ENCODE results near the gene MACROD2. TPM values are rescaled to one million over a fixed set of nuclear protein-coding genes. Genes with fewer than 3 reads are reported as not detected.
"Not testable (repeated sequence)": the region's sequence is repeated elsewhere in the genome, so short reads cannot be mapped to it uniquely, and the experiment has no call there.

Gene MACROD2
- total RNA-seq, 1 experiment from 2014 or later = 1.3 TPM

GRCh38 chr20:15965165-15965564 is 1969.8 kb downstream of the MACROD2 start:
- no peak for DNase-seq (ENCODE audit: low read depth, low spot score)
- in situ Hi-C loops (cut with HindIII; ENCODE audit: low pct_unique_long_range_greater_than_20kb, low sequenced_read_pairs) = no loop called here

GRCh38 chr20:15967334-15967733 is 1972.0 kb downstream of the MACROD2 start:
- in situ Hi-C loops (cut with HindIII; ENCODE audit: low pct_unique_long_range_greater_than_20kb, low sequenced_read_pairs) = no loop called here
- no peak for DNase-seq (ENCODE audit: low read depth, low spot score)

- in situ Hi-C loops (cut with HindIII; ENCODE audit: low pct_unique_long_range_greater_than_20kb, low sequenced_read_pairs) = no loop called here
- no peak for DNase-seq (ENCODE audit: low read depth, low spot score)
These were observed 1980.9 kb downstream of the MACROD2 start for GRCh38 chr20:15976047-15976736.

- in situ Hi-C loops (cut with HindIII; ENCODE audit: low pct_unique_long_range_greater_than_20kb, low sequenced_read_pairs) = no loop called here
- DNase-seq (ENCODE audit: low read depth, low spot score) = no peak
These were observed 1981.7 kb downstream of the MACROD2 start for GRCh38 chr20:15977026-15977425.

- in situ Hi-C loops (cut with HindIII; ENCODE audit: low pct_unique_long_range_greater_than_20kb, low sequenced_read_pairs) = no loop called here
- DNase-seq (ENCODE audit: low read depth, low spot score) = no peak
These were observed 1982.4 kb downstream of the MACROD2 start for GRCh38 chr20:15977758-15978157.

GRCh38 chr20:15985494-15986368 is 1990.4 kb downstream of the MACROD2 start:
- DNase-seq (ENCODE audit: low read depth, low spot score); in situ Hi-C loops (cut with HindIII; ENCODE audit: low pct_unique_long_range_greater_than_20kb, low sequenced_read_pairs): not testable (repeated sequence)

GRCh38 chr20:15986690-15987089 is 1991.4 kb downstream of the MACROD2 start:
- in situ Hi-C loops (cut with HindIII; ENCODE audit: low pct_unique_long_range_greater_than_20kb, low sequenced_read_pairs) = no loop called here
- no peak for DNase-seq (ENCODE audit: low read depth, low spot score)

- DNase-seq (ENCODE audit: low read depth, low spot score) = no peak
- in situ Hi-C loops (cut with HindIII; ENCODE audit: low pct_unique_long_range_greater_than_20kb, low sequenced_read_pairs) = no loop called here
These were observed 1996.0 kb downstream of the MACROD2 start for GRCh38 chr20:15991279-15991678.

GRCh38 chr20:15992564-15992963 is 1997.2 kb downstream of the MACROD2 start:
- DNase-seq (ENCODE audit: low read depth, low spot score) = peak; percentile 43

GRCh38 chr20:16000112-16000511 is 2004.8 kb downstream of the MACROD2 start:
- in situ Hi-C loops (cut with HindIII; ENCODE audit: low pct_unique_long_range_greater_than_20kb, low sequenced_read_pairs) = no loop called here
- no peak for DNase-seq (ENCODE audit: low read depth, low spot score)

More at GRCh38 chr20:15992564-15992963, 1997.2 kb downstream of the MACROD2 start:
- in situ Hi-C loops (cut with HindIII; ENCODE audit: low pct_unique_long_range_greater_than_20kb, low sequenced_read_pairs) = no loop called here

GRCh38 chr20:16001286-16001685 is 2006.0 kb downstream of the MACROD2 start:
- no peak for DNase-seq (ENCODE audit: low read depth, low spot score)
- in situ Hi-C loops (cut with HindIII; ENCODE audit: low pct_unique_long_range_greater_than_20kb, low sequenced_read_pairs) = no loop called here

- DNase-seq (ENCODE audit: low read depth, low spot score) = peak; percentile 12
- in situ Hi-C loops (cut with HindIII; ENCODE audit: low pct_unique_long_range_greater_than_20kb, low sequenced_read_pairs) = no loop called here
These were observed 2008.0 kb downstream of the MACROD2 start for GRCh38 chr20:16003310-16003709.

- in situ Hi-C loops (cut with HindIII; ENCODE audit: low pct_unique_long_range_greater_than_20kb, low sequenced_read_pairs) = no loop called here
- DNase-seq (ENCODE audit: low read depth, low spot score) = no peak
These were observed 2009.0 kb downstream of the MACROD2 start for GRCh38 chr20:16004108-16004854.

GRCh38 chr20:16005021-16005914 is 2010.0 kb downstream of the MACROD2 start:
- no peak for DNase-seq (ENCODE audit: low read depth, low spot score)
- in situ Hi-C loops (cut with HindIII; ENCODE audit: low pct_unique_long_range_greater_than_20kb, low sequenced_read_pairs) = no loop called here

- no peak for DNase-seq (ENCODE audit: low read depth, low spot score)
- in situ Hi-C loops (cut with HindIII; ENCODE audit: low pct_unique_long_range_greater_than_20kb, low sequenced_read_pairs) = no loop called here
These were observed 2010.7 kb downstream of the MACROD2 start for GRCh38 chr20:16005915-16006493.

GRCh38 chr20:16007164-16007563 is 2011.8 kb downstream of the MACROD2 start:
- no peak for DNase-seq (ENCODE audit: low read depth, low spot score)
- in situ Hi-C loops (cut with HindIII; ENCODE audit: low pct_unique_long_range_greater_than_20kb, low sequenced_read_pairs) = no loop called here

GRCh38 chr20:16007962-16008361 is 2012.6 kb downstream of the MACROD2 start:
- DNase-seq (ENCODE audit: low read depth, low spot score) = peak; percentile 28
- in situ Hi-C loops (cut with HindIII; ENCODE audit: low pct_unique_long_range_greater_than_20kb, low sequenced_read_pairs) = no loop called here
